ENCODE measurements around the gene SEC23A.
"Not testable (repeated sequence)": the region's sequence is repeated elsewhere in the genome, so short reads cannot be mapped to it uniquely, and the experiment has no call there.

SEC23A gene

DNA sequence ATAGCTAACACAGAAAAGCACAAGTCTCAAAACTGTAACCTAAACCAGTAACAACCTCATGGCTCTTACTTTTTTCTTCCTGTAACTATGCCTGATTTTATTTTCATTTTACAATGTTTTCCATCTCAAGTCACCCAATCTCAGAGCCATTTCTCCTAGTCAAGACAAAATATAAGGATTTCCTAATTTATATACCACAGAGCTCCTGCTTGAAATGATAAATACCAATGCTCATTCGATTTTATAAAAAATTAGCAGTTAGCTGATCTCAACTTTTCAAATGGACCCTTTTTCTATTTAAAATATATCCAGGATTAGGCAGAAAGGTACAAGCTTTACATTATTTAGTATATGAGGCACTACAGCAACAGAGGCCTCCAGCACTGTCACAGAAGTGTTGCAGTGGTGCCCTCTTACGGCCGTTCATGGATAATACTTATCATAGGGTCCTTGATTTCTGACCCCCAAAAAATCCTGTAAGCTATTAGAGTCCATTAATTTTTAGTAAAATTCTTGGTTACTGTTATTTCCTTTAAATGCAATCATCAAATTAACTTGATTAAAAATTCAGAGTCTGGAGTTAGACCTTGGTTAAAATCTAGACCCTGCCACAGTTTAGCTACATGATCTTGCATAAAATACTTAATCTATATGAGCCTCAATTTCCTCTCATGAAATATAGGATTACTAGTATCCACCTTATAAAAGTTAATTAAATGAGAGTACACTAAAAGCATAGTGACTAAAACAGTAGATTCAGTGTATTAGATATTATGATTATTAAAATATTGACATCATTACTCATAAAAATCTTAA lies 68.3 kb downstream of the SEC23A start:
- TF ChIP-seq TAF1 (IDR thresholded peaks at IDR 0.05; ENCODE audit: low read depth, low read length) = no peak
- TF ChIP-seq PAX5 (IDR thresholded peaks at IDR 0.05; ENCODE audit: insufficient read depth, low read length, severe bottlenecking) = no peak
- TF ChIP-seq POU2F2 (IDR thresholded peaks at IDR 0.05; ENCODE audit: low read depth, low read length) = no peak
- TF ChIP-seq SPI1 (IDR thresholded peaks at IDR 0.05; ENCODE audit: low read depth, low read length) = no peak
- no peak for TF ChIP-seq POLR2A (IDR thresholded peaks at IDR 0.05; ENCODE audit: low read depth, low read length)
- TF ChIP-seq POLR2AphosphoS5 (IDR thresholded peaks at IDR 0.05; ENCODE audit: low read depth, low read length) = no peak
- FAIRE-seq = no peak
- no peak for DNase-seq (ENCODE audit: insufficient read length, low spot score)

DNA sequence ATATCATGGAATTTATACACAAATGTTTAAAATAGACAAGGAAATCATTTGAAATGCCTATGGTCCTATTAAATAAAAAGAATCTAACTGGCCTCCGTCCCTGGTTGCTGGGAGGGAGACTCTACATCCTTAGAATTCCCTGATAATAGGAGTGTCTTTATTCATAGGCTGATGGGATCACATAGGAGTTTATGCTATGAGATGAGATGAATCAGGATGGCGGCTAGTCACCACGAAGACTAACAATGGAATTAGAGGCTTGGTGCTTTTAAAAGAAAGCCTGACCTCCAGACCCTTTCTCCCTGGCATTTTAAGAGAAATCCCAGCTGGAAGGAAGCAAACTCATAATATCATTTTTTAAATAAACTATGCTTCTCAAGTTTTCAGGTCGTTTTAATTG lies 69.7 kb downstream of the SEC23A start:
- no peak for FAIRE-seq
- TF ChIP-seq TAF1 (IDR thresholded peaks at IDR 0.05; ENCODE audit: low read depth, low read length) (no peak), POLR2AphosphoS5 (IDR thresholded peaks at IDR 0.05; ENCODE audit: low read depth, low read length) (no peak), PAX5 (IDR thresholded peaks at IDR 0.05; ENCODE audit: insufficient read depth, low read length, severe bottlenecking) (no peak), POU2F2 (IDR thresholded peaks at IDR 0.05; ENCODE audit: low read depth, low read length) (no peak), POLR2A (IDR thresholded peaks at IDR 0.05; ENCODE audit: low read depth, low read length) (no peak), SPI1 (IDR thresholded peaks at IDR 0.05; ENCODE audit: low read depth, low read length) (no peak)
- no peak for DNase-seq (ENCODE audit: insufficient read length, low spot score)

DNA sequence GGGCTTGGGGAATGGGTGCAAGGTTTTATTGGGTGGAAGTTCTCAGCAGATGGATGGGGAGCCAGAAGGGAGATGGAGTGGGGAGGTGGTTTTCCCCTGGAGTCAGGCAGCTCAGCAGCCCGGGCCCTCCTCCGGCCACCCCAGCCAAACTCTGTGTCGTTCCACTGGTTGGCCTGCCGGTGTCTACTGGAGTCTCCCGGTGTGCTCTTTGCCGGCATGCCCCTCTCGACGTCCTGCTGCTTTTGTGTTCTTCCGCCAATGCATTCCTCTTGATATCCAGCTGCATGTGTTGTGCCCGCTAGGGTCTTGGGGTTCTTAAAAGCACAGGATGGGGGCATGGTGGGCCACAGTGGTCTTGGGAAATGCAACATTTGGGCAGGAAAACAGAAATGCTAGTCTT lies 72.8 kb downstream of the SEC23A start:
- no peak for FAIRE-seq
- TF ChIP-seq PAX5 (IDR thresholded peaks at IDR 0.05; ENCODE audit: insufficient read depth, low read length, severe bottlenecking) (no peak), TAF1 (IDR thresholded peaks at IDR 0.05; ENCODE audit: low read depth, low read length) (no peak), POLR2AphosphoS5 (IDR thresholded peaks at IDR 0.05; ENCODE audit: low read depth, low read length) (no peak), POLR2A (IDR thresholded peaks at IDR 0.05; ENCODE audit: low read depth, low read length) (no peak), SPI1 (IDR thresholded peaks at IDR 0.05; ENCODE audit: low read depth, low read length) (no peak), POU2F2 (IDR thresholded peaks at IDR 0.05; ENCODE audit: low read depth, low read length) (no peak)
- no peak for DNase-seq (ENCODE audit: insufficient read length, low spot score)

DNA sequence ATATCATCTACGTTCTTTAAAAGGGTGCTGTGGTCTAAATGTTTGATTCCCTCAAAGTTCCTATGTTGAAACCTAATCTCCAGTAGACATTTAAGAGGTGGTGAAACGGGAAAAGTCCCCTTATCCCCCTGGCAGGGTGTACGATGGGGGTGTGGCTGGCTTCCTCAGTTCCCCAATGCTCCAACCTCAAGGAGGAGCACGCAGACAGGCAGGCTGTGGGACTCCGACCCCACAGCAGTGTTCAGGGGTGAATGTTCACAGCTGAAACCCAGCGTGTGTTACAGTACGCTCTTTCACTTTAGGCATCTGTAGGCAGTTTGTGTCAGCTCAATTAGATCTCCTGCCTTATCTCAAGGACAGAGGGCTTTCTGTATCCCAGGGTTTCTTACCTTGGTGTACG lies 73.2 kb downstream of the SEC23A start:
- TF ChIP-seq TAF1 (IDR thresholded peaks at IDR 0.05; ENCODE audit: low read depth, low read length) (no peak), POU2F2 (IDR thresholded peaks at IDR 0.05; ENCODE audit: low read depth, low read length) (no peak), PAX5 (IDR thresholded peaks at IDR 0.05; ENCODE audit: insufficient read depth, low read length, severe bottlenecking) (no peak), POLR2A (IDR thresholded peaks at IDR 0.05; ENCODE audit: low read depth, low read length) (no peak), POLR2AphosphoS5 (IDR thresholded peaks at IDR 0.05; ENCODE audit: low read depth, low read length) (no peak), SPI1 (IDR thresholded peaks at IDR 0.05; ENCODE audit: low read depth, low read length) (no peak)
- FAIRE-seq (no peak), DNase-seq (ENCODE audit: insufficient read length, low spot score) (no peak)

DNA sequence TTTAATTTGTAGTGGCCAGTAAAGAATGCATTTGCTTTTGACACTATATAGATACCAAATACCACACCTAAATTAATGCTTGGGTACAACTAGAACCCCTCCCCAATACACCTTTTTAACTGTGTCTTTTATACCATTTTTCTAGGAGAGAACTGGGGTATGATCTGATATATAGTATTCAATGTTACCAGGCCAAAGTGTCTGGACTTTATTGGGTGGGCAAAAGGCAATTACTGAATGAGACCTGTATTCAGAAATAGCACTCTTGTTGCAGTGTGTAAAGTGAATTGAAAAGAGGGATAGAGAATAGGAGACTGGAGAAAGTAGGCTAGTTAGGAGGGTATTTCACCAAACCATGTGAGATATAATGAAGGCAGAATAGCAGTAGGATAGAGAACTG lies 74.4 kb downstream of the SEC23A start:
- TF ChIP-seq POLR2AphosphoS5 (IDR thresholded peaks at IDR 0.05; ENCODE audit: low read depth, low read length) (no peak), POLR2A (IDR thresholded peaks at IDR 0.05; ENCODE audit: low read depth, low read length) (no peak), PAX5 (IDR thresholded peaks at IDR 0.05; ENCODE audit: insufficient read depth, low read length, severe bottlenecking) (no peak), SPI1 (IDR thresholded peaks at IDR 0.05; ENCODE audit: low read depth, low read length) (no peak)
- DNase-seq (ENCODE audit: insufficient read length, low spot score) (no peak), FAIRE-seq (no peak)

DNA sequence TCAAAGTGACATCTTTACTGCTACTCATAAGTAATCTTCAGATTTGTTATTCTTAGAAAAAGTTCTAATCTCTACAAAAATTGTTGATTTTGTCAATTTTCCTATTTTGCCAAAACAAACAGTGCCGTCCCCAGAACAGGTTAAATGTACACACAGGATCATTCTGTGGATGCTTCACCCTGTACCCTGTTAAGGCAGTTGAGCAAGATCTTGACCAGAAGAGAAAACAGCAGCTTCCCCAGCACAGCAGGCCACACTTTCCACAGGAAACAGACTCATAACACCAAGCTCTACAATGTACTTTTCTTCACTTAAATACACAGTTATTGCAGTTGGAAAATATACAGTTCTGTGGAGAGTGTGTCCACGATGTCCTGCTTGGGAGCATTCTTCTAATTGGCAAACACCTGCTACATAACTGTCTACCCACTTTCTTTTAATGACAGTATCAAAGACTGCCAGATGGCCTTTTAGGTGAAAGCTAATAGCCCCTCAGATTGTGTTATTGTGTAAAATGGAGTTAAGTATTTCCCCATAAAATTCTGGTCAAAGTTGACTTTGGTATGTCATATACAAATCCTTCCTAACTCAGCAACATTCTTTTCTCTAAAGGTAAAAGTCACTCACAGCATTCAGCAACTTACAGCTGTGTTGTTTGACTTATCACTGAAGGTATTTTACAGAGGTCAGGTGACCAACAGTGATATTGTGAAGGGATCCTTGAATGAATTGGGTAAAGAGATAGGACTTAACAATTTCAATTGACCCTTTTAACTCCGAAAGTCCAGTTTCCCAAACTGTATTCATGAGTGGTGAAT lies 77.0 kb downstream of the SEC23A start:
- TF ChIP-seq TAF1 (IDR thresholded peaks at IDR 0.05; ENCODE audit: low read depth, low read length) (no peak), SPI1 (IDR thresholded peaks at IDR 0.05; ENCODE audit: low read depth, low read length) (no peak), POU2F2 (IDR thresholded peaks at IDR 0.05; ENCODE audit: low read depth, low read length) (no peak), PAX5 (IDR thresholded peaks at IDR 0.05; ENCODE audit: insufficient read depth, low read length, severe bottlenecking) (no peak), POLR2AphosphoS5 (IDR thresholded peaks at IDR 0.05; ENCODE audit: low read depth, low read length) (no peak), POLR2A (IDR thresholded peaks at IDR 0.05; ENCODE audit: low read depth, low read length) (no peak)
- DNase-seq (ENCODE audit: insufficient read length, low spot score) = no peak
- peak; percentile 16 for FAIRE-seq

DNA sequence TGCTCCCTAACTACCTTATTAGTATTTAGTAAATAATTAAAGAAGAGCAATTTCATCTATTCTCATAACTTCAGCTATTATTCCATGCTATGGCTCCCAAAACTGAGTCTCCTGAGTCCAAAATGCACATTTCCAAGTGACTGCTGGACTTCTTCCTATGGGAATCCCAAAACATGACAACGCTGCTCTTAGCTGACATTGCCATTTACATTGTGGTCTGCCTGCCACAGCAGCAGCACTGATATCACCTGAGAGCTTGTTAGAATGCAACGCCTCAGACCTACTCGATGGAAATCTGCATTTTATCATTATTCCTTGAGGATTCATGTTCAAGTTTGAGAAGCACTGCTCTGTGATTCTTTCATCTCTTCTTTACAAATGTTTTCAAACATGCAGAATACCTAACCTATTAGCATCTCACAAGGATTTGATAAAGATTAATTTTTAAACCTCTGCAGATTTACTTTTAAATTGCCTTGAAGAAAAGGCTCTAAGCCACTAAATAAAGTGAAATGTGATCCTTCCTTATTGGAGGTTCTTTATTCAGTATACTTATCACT lies 77.7 kb downstream of the SEC23A start:
- no peak for TF ChIP-seq POLR2AphosphoS5 (IDR thresholded peaks at IDR 0.05; ENCODE audit: low read depth, low read length)
- no peak for TF ChIP-seq SPI1 (IDR thresholded peaks at IDR 0.05; ENCODE audit: low read depth, low read length)
- TF ChIP-seq POLR2A (IDR thresholded peaks at IDR 0.05; ENCODE audit: low read depth, low read length) = no peak
- no peak for TF ChIP-seq POU2F2 (IDR thresholded peaks at IDR 0.05; ENCODE audit: low read depth, low read length)
- TF ChIP-seq PAX5 (IDR thresholded peaks at IDR 0.05; ENCODE audit: insufficient read depth, low read length, severe bottlenecking) = no peak
- TF ChIP-seq TAF1 (IDR thresholded peaks at IDR 0.05; ENCODE audit: low read depth, low read length) = no peak
- DNase-seq (ENCODE audit: insufficient read length, low spot score) (no peak), FAIRE-seq (no peak)

DNA sequence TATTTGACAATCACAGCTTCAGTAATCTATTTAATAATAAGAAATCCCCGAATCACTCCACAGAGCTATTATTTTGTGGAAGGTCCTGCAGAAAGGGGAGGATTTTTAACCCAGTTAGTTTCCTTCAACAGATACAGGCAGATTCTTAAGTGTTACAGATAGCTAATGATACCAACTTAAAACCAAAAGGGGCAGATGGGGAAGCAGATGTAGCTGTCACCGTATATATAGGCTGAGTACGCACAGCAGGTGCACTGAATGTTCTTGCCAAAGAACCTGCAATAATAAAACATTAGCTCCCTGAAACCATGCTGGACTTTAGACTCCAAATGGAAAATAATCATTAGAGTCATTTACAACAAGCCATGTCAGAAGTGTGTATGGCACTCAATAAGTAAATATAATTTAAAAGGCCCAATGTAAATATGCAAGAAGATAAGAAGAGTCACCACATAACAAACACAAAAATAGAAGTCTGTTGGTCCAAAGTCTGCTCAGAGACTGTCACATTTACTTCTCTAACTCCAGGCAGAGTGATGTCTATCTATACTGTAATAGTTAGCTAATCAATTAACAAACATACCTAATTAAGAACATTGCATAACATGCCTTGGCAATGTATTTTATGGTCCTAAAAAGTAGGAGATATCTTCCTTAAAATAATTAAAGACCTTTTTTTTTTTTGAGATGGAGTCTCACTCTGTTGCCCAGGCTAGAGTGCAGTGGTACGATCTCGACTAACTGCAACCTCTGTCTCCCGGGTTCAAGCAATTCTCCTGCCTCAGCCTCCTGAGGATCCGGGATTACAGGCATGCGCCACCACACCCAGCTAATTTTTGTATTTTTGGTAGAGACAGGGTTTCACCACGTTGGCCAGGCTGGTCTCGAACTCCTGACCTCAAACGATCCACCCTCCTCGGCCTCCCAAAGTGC lies 78.8 kb downstream of the SEC23A start:
- no peak for TF ChIP-seq TAF1 (IDR thresholded peaks at IDR 0.05; ENCODE audit: low read depth, low read length)
- TF ChIP-seq POLR2AphosphoS5 (IDR thresholded peaks at IDR 0.05; ENCODE audit: low read depth, low read length) = no peak
- no peak for TF ChIP-seq PAX5 (IDR thresholded peaks at IDR 0.05; ENCODE audit: insufficient read depth, low read length, severe bottlenecking)
- no peak for TF ChIP-seq POU2F2 (IDR thresholded peaks at IDR 0.05; ENCODE audit: low read depth, low read length)
- TF ChIP-seq SPI1 (IDR thresholded peaks at IDR 0.05; ENCODE audit: low read depth, low read length) = no peak
- no peak for TF ChIP-seq POLR2A (IDR thresholded peaks at IDR 0.05; ENCODE audit: low read depth, low read length)
- FAIRE-seq = no peak
- DNase-seq (ENCODE audit: insufficient read length, low spot score) = no peak

DNA sequence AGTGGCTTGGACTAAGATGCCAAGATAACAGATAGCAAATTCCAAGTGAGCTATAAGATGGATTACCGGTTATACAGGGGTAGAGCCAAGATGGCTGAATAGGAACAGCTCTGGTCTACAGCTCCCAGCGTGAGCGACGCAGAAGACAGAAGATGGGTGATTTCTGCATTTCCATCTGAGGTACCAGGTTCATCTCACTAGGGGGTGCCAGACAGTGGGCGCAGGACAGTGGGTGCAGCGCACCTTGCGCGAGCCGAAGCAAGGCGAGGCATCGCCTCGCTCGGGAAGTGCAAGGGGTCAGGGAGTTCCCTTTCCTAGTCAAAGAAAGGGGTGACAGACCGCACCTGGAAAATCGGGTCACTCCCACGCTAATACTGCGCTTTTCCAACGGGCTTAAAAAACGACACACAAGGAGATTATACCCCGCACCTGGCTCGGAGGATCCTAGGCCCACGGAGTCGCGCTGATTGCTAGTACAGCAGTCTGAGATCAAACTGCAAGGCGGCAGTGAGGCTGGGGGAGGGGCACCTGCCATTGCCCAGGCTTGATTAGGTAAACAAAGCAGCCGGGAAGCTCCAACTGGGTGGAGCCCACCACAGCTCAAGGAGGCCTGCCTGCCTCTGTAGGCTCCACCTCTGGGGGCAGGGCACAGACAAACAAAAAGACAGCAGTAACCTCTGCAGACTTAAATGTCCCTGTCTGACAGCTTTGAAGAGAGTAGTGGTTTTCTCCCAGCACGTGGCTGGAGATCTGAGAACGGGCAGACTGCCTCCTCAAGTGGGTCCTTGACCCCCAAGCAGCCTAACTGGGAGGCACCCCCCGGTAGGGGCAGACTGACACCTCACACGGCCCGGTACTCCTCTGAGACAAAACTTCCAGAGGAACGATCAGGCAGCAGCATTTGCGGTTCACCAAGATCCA lies 85.7 kb downstream of the SEC23A start:
- DNase-seq (ENCODE audit: insufficient read length, low spot score) = not testable (repeated sequence)

More for the DNA sequence above, 85.7 kb downstream of the SEC23A start:
- FAIRE-seq = not testable (repeated sequence)

Measured in GM12891 (cell line).